MM.1S (cell line): ENCODE measurements around the gene SNAPC4.

Source experiments
- DNase-seq: peaks from one replicate; pipeline ENCODE4 v3.0.0-alpha.2; 2015
- H2AFZ ChIP-seq: fragments of 300-600 bp; sonication (generic); 2 replicates; pipeline ENCODE4 v1.6.0; 2016; ENCODE audit warnings: antibody characterized with exemption, low read length
- H3F3A ChIP-seq: fragments of 300-600 bp; sonication (generic); 2 replicates; pipeline ENCODE4 v1.6.1; 2016; ENCODE audit warnings: mild to moderate bottlenecking, antibody characterized with exemption, low read length, moderate library complexity, mixed read lengths; ENCODE audit not compliant: insufficient read depth
- H3K27ac ChIP-seq: fragments of 300-600 bp; sonication (generic); 2 replicates; pipeline ENCODE4 v1.5.1; 2016; ENCODE audit warnings: mild to moderate bottlenecking, low read length
- H3K27me3 ChIP-seq: fragments of 300-600 bp; sonication (generic); replicated peaks from 2 replicates; pipeline ENCODE4 v1.6.0; 2016; ENCODE audit warnings: low read length; ENCODE audit not compliant: insufficient read depth
- H3K36me3 ChIP-seq: fragments of 300-600 bp; sonication (generic); replicated peaks from 2 replicates; pipeline ENCODE4 v1.6.1; 2016; ENCODE audit warnings: mild to moderate bottlenecking, low read length, mixed read lengths; ENCODE audit not compliant: insufficient read depth
- H3K4me1 ChIP-seq: fragments of 300-600 bp; sonication (generic); 2 replicates; pipeline ENCODE4 v1.6.1; 2016; ENCODE audit warnings: low read length, mixed read lengths
- H3K4me2 ChIP-seq: fragments of 300-600 bp; sonication (generic); 2 replicates; pipeline ENCODE4 v1.6.0; 2016; ENCODE audit warnings: low read depth, low read length
- H3K4me3 ChIP-seq: fragments of 300-600 bp; sonication (generic); 2 replicates; pipeline ENCODE4 v1.5.1; 2016; ENCODE audit warnings: low read length, mixed read lengths
- H3K79me2 ChIP-seq: fragments of 300-600 bp; sonication (generic); 2 replicates; pipeline ENCODE4 v1.6.1; 2016; ENCODE audit warnings: mixed run types, low read length, mixed read lengths
- H3K9ac ChIP-seq: fragments of 300-600 bp; sonication (generic); 2 replicates; pipeline ENCODE4 v1.6.1; 2016; ENCODE audit warnings: low read length, mixed read lengths
- H3K9me2 ChIP-seq: fragments of 300-600 bp; sonication (generic); replicated peaks from 2 replicates; pipeline ENCODE4 v1.6.1; 2016; ENCODE audit warnings: mild to moderate bottlenecking, low read length, mixed read lengths; ENCODE audit not compliant: insufficient read depth
- H3K9me3 ChIP-seq: fragments of 300-600 bp; sonication (generic); replicated peaks from 2 replicates; pipeline ENCODE4 v1.6.1; 2016; ENCODE audit warnings: mild to moderate bottlenecking, low read length, mixed read lengths; ENCODE audit not compliant: insufficient read depth
- H4K20me1 ChIP-seq: fragments of 300-600 bp; sonication (generic); 2 replicates; pipeline ENCODE4 v1.6.1; 2016; ENCODE audit warnings: mild to moderate bottlenecking, low read length, moderate library complexity, mixed read lengths; ENCODE audit not compliant: insufficient read depth
- EZH2 ChIP-seq: fragments of 300-600 bp; sonication (generic); optimal IDR thresholded peaks from 2 replicates; pipeline ENCODE3; 2017; ENCODE audit warnings: low read depth, mild to moderate bottlenecking, antibody characterized with exemption, low read length, mixed read lengths
- EZH2phosphoT487 ChIP-seq: fragments of 300-600 bp; sonication (generic); IDR thresholded peaks from 2 replicates; pipeline ENCODE4 v1.6.1; 2018; ENCODE audit warnings: antibody characterized with exemption, low read length
- TF ChIP-seq, protein P1 (sequence below): fragments of 300-600 bp; sonication (generic); IDR thresholded peaks from 2 replicates; pipeline ENCODE4 v1.5.1; 2016; ENCODE audit warnings: antibody characterized with exemption, low read length, mixed read lengths

Gene SNAPC4

DNA sequence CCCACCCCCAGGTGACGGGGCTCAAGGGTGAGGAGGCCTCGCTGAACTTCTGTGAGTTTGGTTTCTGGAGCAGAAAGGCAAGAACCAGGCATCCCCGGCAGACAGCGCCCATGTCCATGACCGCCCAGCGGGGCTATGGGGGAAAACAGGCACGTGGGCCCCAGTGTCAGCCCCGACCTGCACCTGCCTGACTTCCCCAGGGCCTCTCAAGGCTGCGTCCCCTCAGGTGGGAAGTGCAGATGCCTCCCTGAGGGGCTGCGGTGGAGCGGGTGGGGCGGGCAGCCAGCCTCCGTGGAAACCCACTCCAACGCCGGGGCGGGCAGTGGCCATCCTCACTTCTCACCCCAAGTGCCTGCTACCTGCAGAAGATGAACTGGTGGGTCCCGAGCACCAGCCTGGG lies 19.6 kb downstream of the SNAPC4 start:
- TF ChIP-seq, protein P1, sequence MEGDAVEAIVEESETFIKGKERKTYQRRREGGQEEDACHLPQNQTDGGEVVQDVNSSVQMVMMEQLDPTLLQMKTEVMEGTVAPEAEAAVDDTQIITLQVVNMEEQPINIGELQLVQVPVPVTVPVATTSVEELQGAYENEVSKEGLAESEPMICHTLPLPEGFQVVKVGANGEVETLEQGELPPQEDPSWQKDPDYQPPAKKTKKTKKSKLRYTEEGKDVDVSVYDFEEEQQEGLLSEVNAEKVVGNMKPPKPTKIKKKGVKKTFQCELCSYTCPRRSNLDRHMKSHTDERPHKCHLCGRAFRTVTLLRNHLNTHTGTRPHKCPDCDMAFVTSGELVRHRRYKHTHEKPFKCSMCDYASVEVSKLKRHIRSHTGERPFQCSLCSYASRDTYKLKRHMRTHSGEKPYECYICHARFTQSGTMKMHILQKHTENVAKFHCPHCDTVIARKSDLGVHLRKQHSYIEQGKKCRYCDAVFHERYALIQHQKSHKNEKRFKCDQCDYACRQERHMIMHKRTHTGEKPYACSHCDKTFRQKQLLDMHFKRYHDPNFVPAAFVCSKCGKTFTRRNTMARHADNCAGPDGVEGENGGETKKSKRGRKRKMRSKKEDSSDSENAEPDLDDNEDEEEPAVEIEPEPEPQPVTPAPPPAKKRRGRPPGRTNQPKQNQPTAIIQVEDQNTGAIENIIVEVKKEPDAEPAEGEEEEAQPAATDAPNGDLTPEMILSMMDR: no peak
- TF ChIP-seq EZH2 (no peak), EZH2phosphoT487 (no peak)
- H3K9me3 ChIP-seq: no peaks in the 10 kb centered on the region
- H3K4me2 ChIP-seq: no peak overlapping the region
- no peaks in the 10 kb centered on the region for H3K27me3 ChIP-seq
- H2AFZ ChIP-seq: no peak overlapping the region
- H3K9ac ChIP-seq: no peak overlapping the region
- H3K79me2 ChIP-seq: no peaks in the 10 kb centered on the region
- no peak for DNase-seq
- H4K20me1 ChIP-seq: no peaks in the 10 kb centered on the region
- H3K4me3 ChIP-seq: no peak overlapping the region
- no peaks in the 10 kb centered on the region for H3K9me2 ChIP-seq
- no peak overlapping the region for H3K27ac ChIP-seq
- no peaks in the 10 kb centered on the region for H3K4me1 ChIP-seq
- no peaks in the 10 kb centered on the region for H3K36me3 ChIP-seq
- H3F3A ChIP-seq: no peaks in the 10 kb centered on the region

DNA sequence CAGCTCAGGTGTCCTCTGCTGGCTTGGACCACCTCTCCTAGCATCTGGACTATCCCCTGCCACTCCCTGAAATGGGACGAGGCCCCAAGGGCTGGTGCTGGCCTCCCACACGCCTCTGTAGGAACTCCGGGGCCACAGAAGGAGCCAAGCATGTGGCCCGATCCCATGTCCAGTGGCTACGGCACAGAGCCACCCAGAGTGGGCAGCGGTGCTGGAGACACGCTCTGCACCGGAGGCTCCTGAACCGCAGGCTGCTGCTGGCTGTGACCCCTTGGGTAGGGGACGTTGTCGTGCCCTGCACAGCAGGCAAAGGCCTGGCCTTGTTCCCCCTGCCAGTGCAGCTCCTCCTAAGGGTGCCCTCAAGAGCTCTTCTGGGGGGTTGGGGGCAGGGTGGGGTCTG lies 20.1 kb downstream of the SNAPC4 start:
- H3K9ac ChIP-seq: no peak overlapping the region
- H3K4me1 ChIP-seq: no peaks in the 10 kb centered on the region
- H3K79me2 ChIP-seq: no peaks in the 10 kb centered on the region
- H3K9me3 ChIP-seq: no peaks in the 10 kb centered on the region
- no peaks in the 10 kb centered on the region for H3K27me3 ChIP-seq
- no peak overlapping the region for H3K4me2 ChIP-seq
- H2AFZ ChIP-seq: no peak overlapping the region
- no peaks in the 10 kb centered on the region for H3K36me3 ChIP-seq
- no peak for DNase-seq
- no peaks in the 10 kb centered on the region for H3F3A ChIP-seq
- H3K9me2 ChIP-seq: no peaks in the 10 kb centered on the region
- no peak for TF ChIP-seq EZH2phosphoT487
- TF ChIP-seq EZH2: no peak
- TF ChIP-seq, protein P1: no peak
- H3K27ac ChIP-seq: no peak overlapping the region
- no peak overlapping the region for H3K4me3 ChIP-seq
- H4K20me1 ChIP-seq: no peaks in the 10 kb centered on the region

DNA sequence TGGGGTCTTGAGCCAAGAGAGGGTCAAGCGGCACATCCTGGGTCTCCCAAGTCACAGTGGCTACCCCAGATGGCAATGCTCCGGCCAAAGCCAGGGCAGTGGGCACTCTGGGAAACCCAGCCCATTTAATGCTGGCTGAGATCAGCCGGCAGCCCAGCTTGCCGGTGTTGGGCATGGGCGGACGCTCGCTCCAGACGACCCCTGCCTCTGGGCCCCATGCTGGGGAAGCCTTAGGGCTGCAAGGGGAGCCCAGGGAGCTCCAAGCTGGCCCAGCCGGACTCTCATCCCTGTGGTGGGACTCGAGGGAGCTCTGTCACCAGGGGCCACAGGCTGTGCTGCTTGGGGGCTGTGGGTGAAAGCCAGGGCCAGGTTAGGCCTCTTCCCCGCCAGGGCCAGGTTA lies 20.6 kb downstream of the SNAPC4 start:
- Histone ChIP-seq H3K4me3 (no peak overlapping the region), H3K27ac (no peak overlapping the region), H4K20me1 (no peaks in the 10 kb centered on the region), H3K4me2 (no peak overlapping the region), H3K9ac (no peak overlapping the region), H3K9me2 (no peaks in the 10 kb centered on the region), H3K9me3 (no peaks in the 10 kb centered on the region), H3K79me2 (no peaks in the 10 kb centered on the region), H3K27me3 (no peaks in the 10 kb centered on the region), H3F3A (no peaks in the 10 kb centered on the region), H3K36me3 (no peaks in the 10 kb centered on the region), H2AFZ (no peak overlapping the region), H3K4me1 (no peaks in the 10 kb centered on the region)
- DNase-seq: no peak
- TF ChIP-seq EZH2phosphoT487 (no peak), EZH2 (no peak)
- TF ChIP-seq, protein P1: no peak

DNA sequence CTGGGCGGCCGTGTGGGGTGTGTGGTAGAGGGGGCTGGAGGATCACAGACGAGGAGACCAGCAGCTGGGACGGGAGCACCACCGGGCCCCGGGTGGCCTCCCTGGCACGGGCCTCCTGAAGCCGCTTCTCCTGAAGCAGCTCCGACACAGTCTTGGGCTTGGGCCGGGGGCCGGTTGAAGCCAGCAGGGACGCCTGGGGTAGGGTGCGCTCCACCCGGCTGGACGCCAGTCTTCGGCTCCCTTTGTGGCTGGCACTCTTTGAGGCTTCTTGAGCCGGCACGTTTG lies 21.0 kb downstream of the SNAPC4 start:
- Histone ChIP-seq H4K20me1 (no peaks in the 10 kb centered on the region), H3K36me3 (no peaks in the 10 kb centered on the region), H3K4me2 (no peak overlapping the region), H3K4me3 (no peak overlapping the region), H3K9me2 (no peaks in the 10 kb centered on the region), H3K4me1 (no peaks in the 10 kb centered on the region), H3K27ac (no peak overlapping the region), H3K9ac (no peak overlapping the region), H3K79me2 (no peaks in the 10 kb centered on the region), H3K9me3 (no peaks in the 10 kb centered on the region), H2AFZ (no peak overlapping the region), H3K27me3 (no peaks in the 10 kb centered on the region), H3F3A (no peaks in the 10 kb centered on the region)
- no peak for TF ChIP-seq EZH2
- DNase-seq: no peak
